HepG2 (cell line): ENCODE measurements around the gene U2SURP. TPM values are rescaled to one million over a fixed set of nuclear protein-coding genes. Genes with fewer than 3 reads are reported as not detected.
A peak's percentile ranks its signal among the peaks of the same experiment; 100 is the strongest.

ENCODE experiments used
- ATAC-seq: fragments of 200-7000 bp; cut with Tn5 transposase; 3 replicates; pipeline ENCODE4 v1.9.1; 2020; ENCODE audit warnings: mild to moderate bottlenecking, moderate library complexity
- BruUV-seq: library from RNA; stranded (reverse); fragments of 400-500 nt; replicated peaks from 2 replicates; lab custom pipeline; 2021; lab: Mats Ljungman, UMichigan
- CTCF ChIA-PET: fragments of 300-600 bp; formaldehyde crosslinking; extraction: SDS; loops from one replicate; lab custom pipeline; 2021; ENCODE audit warnings: low total read pairs, inconsistent platforms, low intra/inter-chr PET ratio; lab: Yijun Ruan, JAX
- POLR2A ChIA-PET: fragments of 350-600 bp; sonication (Branson Sonifier 250); formaldehyde crosslinking; loops from one replicate; lab custom pipeline; 2020; ENCODE audit warnings: antibody characterized with exemption, inconsistent platforms; lab: Yijun Ruan, JAX
- DNase-seq: peaks from one replicate; pipeline ENCODE4 v3.0.0-alpha.2; 2015; ENCODE audit warnings: low spot score
- FAIRE-seq: peaks from 3 replicates; lab custom pipeline; 2011; peaks lifted over from hg19 to GRCh38; lab: Jason Lieb, UNC
- H2AFZ ChIP-seq: one replicate; pipeline ENCODE4 v1.6.1; 2011; ENCODE audit warnings: low read length, inconsistent platforms
- H3K27ac ChIP-seq: fragments of 300-600 bp; 3 replicates; pipeline ENCODE4 v1.8.0; 2011; ENCODE audit warnings: mixed run types, mild to moderate bottlenecking, mixed read lengths, low read length, inconsistent platforms; ENCODE audit not compliant: insufficient read depth; ENCODE audit errors: extremely low read length
- H3K27me3 ChIP-seq, 2 experiments: fragments of 200-600 bp in 1 of 2; 2 replicates in 1 of 2; 3 replicates in 1 of 2; pipeline versions ENCODE4 v1.6.0 to v1.8.0; 2011; ENCODE audit warnings: low read length in 2 of 2, mild to moderate bottlenecking in 2 of 2, moderate library complexity in 2 of 2, inconsistent platforms in 1 of 2; ENCODE audit not compliant: insufficient read depth in 2 of 2, control insufficient read depth in 1 of 2
- H3K36me3 ChIP-seq, 2 experiments: fragments of 200-600 bp in 1 of 2; replicated peaks in 1 of 2; 2 replicates in 1 of 2; 3 replicates in 1 of 2; pipeline versions ENCODE4 v1.5.1 to v1.8.0; 2011; ENCODE audit warnings: low read length in 2 of 2, inconsistent platforms in 1 of 2; ENCODE audit not compliant: insufficient read depth in 2 of 2, control insufficient read depth in 1 of 2
- H3K4me1 ChIP-seq: 2 replicates; pipeline ENCODE4 v1.5.1; 2012; ENCODE audit warnings: low read length, inconsistent platforms; ENCODE audit not compliant: insufficient read depth
- H3K4me2 ChIP-seq: 2 replicates; pipeline ENCODE4 v1.6.0; 2011; ENCODE audit warnings: low read depth, low read length, inconsistent platforms
- H3K4me3 ChIP-seq, 3 experiments: fragments of 200-600 bp in 1 of 3; sonication (generic), shearing (Covaris generic) in 1 of 3; replicated peaks in 1 of 3; 2 replicates each; pipeline ENCODE4 v1.5.1; 2011 to 2016; ENCODE audit warnings: low read length in 3 of 3, inconsistent platforms in 2 of 3, low read depth in 2 of 3, mild to moderate bottlenecking in 2 of 3, control low read depth in 1 of 3, mixed read lengths in 1 of 3; ENCODE audit not compliant: insufficient read depth in 1 of 3
- H3K79me2 ChIP-seq: one replicate; pipeline ENCODE4 v1.6.1; 2011; ENCODE audit warnings: low read length, inconsistent platforms; ENCODE audit not compliant: insufficient read depth
- H3K9ac ChIP-seq: 2 replicates; pipeline ENCODE4 v1.6.0; 2011; ENCODE audit warnings: mild to moderate bottlenecking, low read depth, low read length, inconsistent platforms; ENCODE audit not compliant: insufficient read depth
- H3K9me3 ChIP-seq: 2 replicates; pipeline ENCODE4 v1.5.1; 2012; ENCODE audit warnings: mild to moderate bottlenecking, low read length
- H4K20me1 ChIP-seq: 2 replicates; pipeline ENCODE4 v1.6.0; 2011; ENCODE audit warnings: inconsistent platforms, mild to moderate bottlenecking, low read length, moderate library complexity; ENCODE audit not compliant: insufficient read depth
- MAFF ChIP-seq: IDR thresholded peaks from 2 replicates; pipeline ENCODE4 v1.6.1; 2011; ENCODE audit warnings: low read depth, low read length, improper control_type of control experiment
- MAFK ChIP-seq, 2 experiments: IDR thresholded peaks in 1 of 2; conservative IDR thresholded peaks in 1 of 2; 2 replicates each; pipeline ENCODE4 v1.6.1; 2011; ENCODE audit warnings: improper control_type of control experiment in 2 of 2, low read length in 2 of 2
- NR2F6 ChIP-seq, 2 experiments: IDR thresholded peaks; 2 replicates each; pipeline ENCODE4 v1.6.1; 2016; ENCODE audit warnings: antibody characterized with exemption in 1 of 2, mild to moderate bottlenecking in 1 of 2
- SALL2 ChIP-seq: sonication (generic); formaldehyde crosslinking; IDR thresholded peaks from 2 replicates; pipeline ENCODE4 v1.8.1; 2023; ENCODE audit warnings: mild to moderate bottlenecking, missing genetic modification reagents, inconsistent platforms
- TBL1XR1 ChIP-seq: fragments of 150-350 bp; IDR thresholded peaks from 2 replicates; pipeline ENCODE4 v1.6.1; 2014; ENCODE audit warnings: borderline replicate concordance, low read length; ENCODE audit not compliant: partially characterized antibody
- ZNF788 ChIP-seq: sonication (generic); formaldehyde crosslinking; IDR thresholded peaks from 2 replicates; pipeline ENCODE4 v1.5.0; 2020; ENCODE audit warnings: mild to moderate bottlenecking, missing genetic modification reagents, borderline replicate concordance
- WGBS: methylation state at CpG from one replicate; pipeline ENCODE4 v1.1.6; 2017; ENCODE audit warnings: low lambda C conversion rate; 5-methylcytosine and 5-hydroxymethylcytosine counted together
- in situ Hi-C: cut with HindIII; loops from 2 replicates; pipeline ENCODE4 v1.10.0; 2017; ENCODE audit warnings: low pct_unique_long_range_greater_than_20kb; ENCODE audit not compliant: extremely low pct_ligation_motif_present
- intact Hi-C: fragments of 100-400 bp; cut with micrococcal nuclease; formaldehyde crosslinking; loops from one replicate; pipeline ENCODE4 v1.10.0; 2022; ENCODE audit not compliant: unreplicated experiment
- polyA plus RNA-seq, 8 experiments: library from polyadenylated mRNA; depleted of rRNA in 3 of 8; stranded (reverse) in 7 of 8; unstranded in 1 of 8; fragments of >200 nt; fragmentation: Illumina TruSeq in 4 of 8; extraction: Trizol in 4 of 8; gene quantifications; 2 replicates each; pipeline versions ENCODE4 v1.2.1 to v1.2.3, GENCODE V29; 2011 to 2016; ENCODE audit warnings: low read depth in 4 of 8, missing spikeins in 1 of 8, mixed read lengths in 1 of 8; ENCODE audit not compliant: insufficient read depth in 1 of 8
- total RNA-seq, 5 experiments: library from RNA; depleted of rRNA; stranded (reverse); fragments of >200 nt; fragmentation: Illumina TruSeq; extraction: Trizol; gene quantifications; 2 replicates each; pipeline ENCODE4 v1.2.3, GENCODE V29; 2016; ENCODE audit warnings: low read depth in 1 of 5
- TF ChIP-seq, protein P1 (sequence below): sonication (generic); formaldehyde crosslinking; IDR thresholded peaks from 2 replicates; pipeline ENCODE4 v1.8.1; 2022; ENCODE audit warnings: mild to moderate bottlenecking, missing genetic modification reagents

U2SURP gene
- total and polyA plus RNA-seq, 2 of the 13 experiments (the other 11 are each of a cell fraction or from before 2014, with no cell fraction given), result 55.9 to 173 TPM

DNA sequence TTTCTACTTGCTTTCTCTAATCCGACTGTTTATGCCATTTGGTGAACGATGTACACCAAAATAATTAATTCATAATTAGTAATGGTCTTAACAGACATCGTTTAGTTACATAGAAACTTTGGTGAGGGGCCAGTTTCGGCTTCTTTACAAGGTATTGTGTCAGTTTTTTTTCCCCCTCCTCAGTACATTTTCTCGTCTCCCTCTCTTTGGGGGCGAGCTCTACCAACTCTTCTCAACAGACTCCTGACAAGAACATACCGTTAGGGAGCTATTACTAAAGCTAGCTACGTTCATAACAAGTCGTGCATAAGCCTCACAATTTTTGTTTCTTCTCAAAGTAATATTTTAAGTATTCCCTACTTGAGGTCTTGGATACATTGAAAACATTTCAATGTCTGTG is 1.4 kb downstream of the U2SURP start (continued):
- TF ChIP-seq ZNF788 (CRISPR knock-in tag), result no peak
- TF ChIP-seq, protein P1, sequence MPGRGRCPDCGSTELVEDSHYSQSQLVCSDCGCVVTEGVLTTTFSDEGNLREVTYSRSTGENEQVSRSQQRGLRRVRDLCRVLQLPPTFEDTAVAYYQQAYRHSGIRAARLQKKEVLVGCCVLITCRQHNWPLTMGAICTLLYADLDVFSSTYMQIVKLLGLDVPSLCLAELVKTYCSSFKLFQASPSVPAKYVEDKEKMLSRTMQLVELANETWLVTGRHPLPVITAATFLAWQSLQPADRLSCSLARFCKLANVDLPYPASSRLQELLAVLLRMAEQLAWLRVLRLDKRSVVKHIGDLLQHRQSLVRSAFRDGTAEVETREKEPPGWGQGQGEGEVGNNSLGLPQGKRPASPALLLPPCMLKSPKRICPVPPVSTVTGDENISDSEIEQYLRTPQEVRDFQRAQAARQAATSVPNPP (CRISPR knock-in tag), result no peak
- no peak for TF ChIP-seq TBL1XR1

- peaks cover 71% of the 10 kb centered on the region for H4K20me1 ChIP-seq
- CTCF ChIA-PET, result no interaction called here
- no peak overlapping the region for H2AFZ ChIP-seq
- no peak overlapping the region for H3K9ac ChIP-seq
- BruUV-seq, result TSS peak; percentile 2
- FAIRE-seq (no peak), ATAC-seq (no peak)
- no peaks in the 10 kb centered on the region for H3K9me3 ChIP-seq
- peak overlapping the region; percentile 69 for H3K4me2 ChIP-seq
- no peaks in the 10 kb centered on the region; a peak in 1 of 5 replicates for H3K27me3 ChIP-seq
- POLR2A ChIA-PET, result no interaction called here
- H3K79me2 ChIP-seq, result peaks cover 89% of the 10 kb centered on the region
- TF ChIP-seq NR2F6 (IDR thresholded peaks at IDR 0.05) (peak; percentile 7; the same call in 1 of the 2 replicates), NR2F6 (CRISPR knock-in tag; IDR thresholded peaks at IDR 0.05) (no peak), SALL2 (no peak), MAFF (peak; percentile 98), MAFK (conservative IDR thresholded peaks at IDR 0.05 in 1 of 2, IDR thresholded peaks at IDR 0.05 in 1 of 2; ENCODE audit: low read length in 2 of 2) (peak; percentile 98 to 99)
- TF ChIP-seq, protein P1 (CRISPR knock-in tag), result no peak
- TF ChIP-seq, all 625 proteins: peak for 3
- H3K27ac ChIP-seq, result no peak overlapping the region
- no peaks in the 10 kb centered on the region for H3K36me3 ChIP-seq
- H3K4me3 ChIP-seq, result no peak overlapping the region
- no peak for DNase-seq
- WGBS, result 86% methylated on average over 2 of the region's 2 CpGs
- in situ Hi-C loops, result no loop called here
- peaks cover 52% of the 10 kb centered on the region for H3K4me1 ChIP-seq
- intact Hi-C loops, result loop anchor here (5.0 kb wide), 1 partner anchor 283 kb away; the partner anchor contains the start of gene TRPC1
These were observed 3.5 kb downstream of the U2SURP start for GRCh38 chr3:143004823-143005222.
